B cell (primary cell): ENCODE measurements around the gene FASTK.

Experiments used
- CTCF ChIP-seq: fragments of 200-600 bp; IDR thresholded peaks from one replicate; pipeline ENCODE4 v1.8.0; 2022; ENCODE audit warnings: antibody characterized with exemption, mild to moderate bottlenecking
- EZH2 ChIP-seq: IDR thresholded peaks from 2 replicates; pipeline ENCODE4 v1.6.1; 2012; ENCODE audit warnings: borderline replicate concordance, low read depth, mild to moderate bottlenecking, moderate library complexity, low read length; ENCODE audit not compliant: insufficient read depth, poor library complexity, severe bottlenecking

GRCh38 chr7:151094675-151095074 is 14.1 kb upstream of the FASTK start:
- TF ChIP-seq CTCF (no peak), EZH2 (no peak)
